Nephron progenitor cell (in vitro differentiated cells): ENCODE data around the gene ME1.
A peak's percentile ranks its signal among the peaks of the same experiment; 100 is the strongest.
"Not testable (repeated sequence)": the region's sequence is repeated elsewhere in the genome, so short reads cannot be mapped to it uniquely, and the experiment has no call there.

Experiments
- DNase-seq: peaks from one replicate; pipeline ENCODE4 v3.0.0; 2021
- H3K27ac Mint-ChIP-seq: 2 replicates; pipeline ENCODE4 v1.8.0; 2021; ENCODE audit warnings: mild to moderate bottlenecking, moderate library complexity, mixed read lengths
- H3K27me3 Mint-ChIP-seq: 2 replicates; pipeline ENCODE4 v1.8.0; 2021; ENCODE audit warnings: mild to moderate bottlenecking, low read depth, mixed read lengths; ENCODE audit not compliant: poor library complexity
- H3K36me3 Mint-ChIP-seq: 2 replicates; pipeline ENCODE4 v1.8.0; 2021; ENCODE audit warnings: low read depth, mixed read lengths
- H3K4me1 Mint-ChIP-seq: 2 replicates; pipeline ENCODE4 v1.8.0; 2021; ENCODE audit warnings: mixed read lengths
- H3K4me3 Mint-ChIP-seq: 2 replicates; pipeline ENCODE4 v1.8.0; 2021; ENCODE audit warnings: mild to moderate bottlenecking, moderate library complexity, mixed read lengths
- H3K9me3 Mint-ChIP-seq: 2 replicates; pipeline ENCODE4 v1.8.0; 2021; ENCODE audit warnings: mild to moderate bottlenecking, moderate library complexity, mixed read lengths
- CTCF ChIP-seq: fragments of 200-600 bp; sonication (generic); IDR thresholded peaks from 2 replicates; pipeline ENCODE4 v1.5.0; 2021; ENCODE audit warnings: antibody characterized with exemption

The ME1 gene

GRCh38 chr6:83292900-83293843 is 137.7 kb downstream of the ME1 start:
- no peak for TF ChIP-seq CTCF
- Mint-ChIP-seq H3K4me1 (no peaks in the 10 kb centered on the region), H3K9me3 (no peaks in the 10 kb centered on the region), H3K4me3 (no peak overlapping the region), H3K36me3 (peaks cover 6% of the 10 kb centered on the region), H3K27ac (no peak overlapping the region), H3K27me3 (no peaks in the 10 kb centered on the region)
- DNase-seq = no peak

GRCh38 chr6:83287298-83287697 is 143.6 kb downstream of the ME1 start:
- H3K27me3 Mint-ChIP-seq, H3K27ac Mint-ChIP-seq, H3K4me1 Mint-ChIP-seq, H3K36me3 Mint-ChIP-seq, H3K4me3 Mint-ChIP-seq, DNase-seq, H3K9me3 Mint-ChIP-seq: not testable (repeated sequence)

GRCh38 chr6:83285917-83286316 is 144.9 kb downstream of the ME1 start:
- H3K36me3 Mint-ChIP-seq = no peaks in the 10 kb centered on the region
- no peaks in the 10 kb centered on the region for H3K27me3 Mint-ChIP-seq
- no peak for TF ChIP-seq CTCF
- DNase-seq = no peak
- no peak overlapping the region for H3K27ac Mint-ChIP-seq
- H3K9me3 Mint-ChIP-seq = peaks cover 9% of the 10 kb centered on the region
- H3K4me1 Mint-ChIP-seq = no peaks in the 10 kb centered on the region
- no peak overlapping the region for H3K4me3 Mint-ChIP-seq

GRCh38 chr6:83273596-83273995 is 157.3 kb downstream of the ME1 start:
- no peaks in the 10 kb centered on the region for H3K36me3 Mint-ChIP-seq
- no peaks in the 10 kb centered on the region for H3K4me1 Mint-ChIP-seq
- no peaks in the 10 kb centered on the region for H3K9me3 Mint-ChIP-seq
- no peak for TF ChIP-seq CTCF
- H3K4me3 Mint-ChIP-seq = no peak overlapping the region
- H3K27me3 Mint-ChIP-seq = no peaks in the 10 kb centered on the region
- no peak for DNase-seq
- no peak overlapping the region for H3K27ac Mint-ChIP-seq

GRCh38 chr6:83270971-83271719 is 159.7 kb downstream of the ME1 start:
- peak overlapping the region; percentile 37 for H3K27ac Mint-ChIP-seq
- no peak for DNase-seq
- no peaks in the 10 kb centered on the region for H3K4me1 Mint-ChIP-seq
- no peak for TF ChIP-seq CTCF
- no peak overlapping the region for H3K4me3 Mint-ChIP-seq
- H3K9me3 Mint-ChIP-seq = no peaks in the 10 kb centered on the region
- H3K36me3 Mint-ChIP-seq = no peaks in the 10 kb centered on the region
- H3K27me3 Mint-ChIP-seq = no peaks in the 10 kb centered on the region

GRCh38 chr6:83265384-83265783 is 165.5 kb downstream of the ME1 start:
- Mint-ChIP-seq H3K27me3 (no peaks in the 10 kb centered on the region), H3K27ac (no peak overlapping the region), H3K9me3 (no peaks in the 10 kb centered on the region), H3K4me1 (no peaks in the 10 kb centered on the region), H3K36me3 (no peaks in the 10 kb centered on the region), H3K4me3 (no peak overlapping the region)
- TF ChIP-seq CTCF = no peak
- DNase-seq = no peak
